ENCODE results near the gene UFSP1.

Gene UFSP1

DNA sequence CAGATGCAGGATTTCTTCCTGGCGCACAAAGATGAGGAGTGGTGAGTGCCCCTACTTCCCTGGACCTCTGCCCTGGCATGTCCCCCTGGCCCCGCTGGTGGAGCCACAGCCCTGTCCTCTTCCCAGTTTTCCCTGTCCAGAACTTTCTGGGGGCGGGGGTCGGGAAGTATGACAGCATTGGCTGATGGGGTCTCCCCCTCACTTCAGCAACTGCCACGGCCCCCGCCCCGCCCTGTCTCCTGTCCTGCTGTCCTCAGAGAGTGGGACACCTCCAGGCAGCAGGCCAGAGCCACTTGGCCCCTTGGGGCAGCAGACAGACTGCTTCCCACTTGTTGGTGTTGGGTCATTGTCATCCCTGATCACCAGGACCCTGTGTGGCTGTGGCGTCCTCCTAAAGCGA lies 7.3 kb downstream of the UFSP1 start:
- DNase-seq (ENCODE audit: low spot score) = no peak

GRCh38 chr7:100881136-100881535 lies 8.4 kb downstream of the UFSP1 start:
- DNase-seq (ENCODE audit: low spot score) = no peak

- DNase-seq (ENCODE audit: low spot score) = no peak
These were observed 8.9 kb downstream of the UFSP1 start for GRCh38 chr7:100880645-100881044.

- DNase-seq (ENCODE audit: low spot score) = no peak
These were observed 9.7 kb downstream of the UFSP1 start for GRCh38 chr7:100879685-100880261.

GRCh38 chr7:100878685-100879084 lies 10.8 kb downstream of the UFSP1 start:
- no peak for DNase-seq (ENCODE audit: low spot score)

GRCh38 chr7:100878013-100878412 lies 11.5 kb downstream of the UFSP1 start:
- no peak for DNase-seq (ENCODE audit: low spot score)

DNA sequence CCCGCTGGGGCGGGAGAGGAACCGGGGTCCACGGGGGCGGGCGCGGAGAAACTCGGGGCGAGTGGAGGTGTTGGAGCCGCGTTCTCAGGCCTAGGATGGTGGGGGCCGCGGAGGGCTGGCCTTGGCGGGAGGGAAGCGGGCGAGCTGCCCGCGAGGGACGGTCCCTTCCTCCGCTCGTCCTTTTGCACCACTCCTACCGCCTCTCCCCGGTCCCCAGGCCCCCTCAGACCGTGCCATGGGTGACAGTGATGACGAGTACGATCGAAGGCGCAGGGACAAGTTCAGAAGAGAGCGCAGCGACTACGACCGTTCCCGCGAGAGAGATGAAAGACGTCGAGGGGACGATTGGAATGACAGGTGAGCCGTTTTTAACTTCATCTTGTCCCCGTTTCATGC lies 14.2 kb downstream of the UFSP1 start:
- DNase-seq (ENCODE audit: low spot score) = peak; percentile 81

DNA sequence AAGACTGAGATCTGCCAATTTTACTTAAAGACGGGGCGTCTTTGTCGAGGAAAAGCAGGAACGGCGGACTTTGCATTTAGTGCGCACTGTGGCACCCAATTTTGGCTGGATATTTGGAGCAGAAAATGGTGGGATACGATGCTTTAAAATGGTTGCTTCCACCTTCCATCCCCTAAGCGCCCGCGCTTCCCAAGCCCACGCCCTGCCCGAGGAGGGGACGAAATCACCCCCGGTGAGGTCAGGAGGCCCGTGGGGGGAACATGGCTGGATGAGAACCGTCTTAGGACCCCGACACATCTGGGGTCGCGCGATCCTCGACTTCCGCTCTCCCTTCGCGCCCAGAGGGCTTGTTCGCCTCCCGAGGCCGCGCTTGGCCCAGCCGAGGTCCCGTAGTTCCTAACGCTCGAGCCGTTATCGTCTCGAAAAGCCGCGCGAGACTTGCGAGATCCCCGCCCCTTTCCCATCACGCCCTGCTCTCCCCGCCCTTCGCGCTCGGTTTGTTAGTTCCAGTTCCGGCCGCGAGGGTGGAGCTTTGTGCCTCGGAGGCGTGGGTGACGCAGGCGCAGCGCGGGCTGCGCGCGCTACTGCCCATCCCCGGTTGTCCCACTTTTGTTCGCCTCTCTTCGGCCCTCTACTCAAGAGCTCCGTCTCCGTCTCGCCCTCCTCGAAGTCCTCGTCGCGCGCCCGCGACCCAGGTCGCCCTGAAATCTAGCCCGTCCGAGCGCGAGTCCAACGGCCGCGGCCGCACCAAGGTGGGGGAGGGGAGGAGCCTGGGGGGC lies 14.7 kb downstream of the UFSP1 start, which contains the start of gene SRRT:
Gene SRRT, plus strand, starts transcription at position 527 of the 779 bp plus-strand sequence. CDS start 488 bp downstream, outside the sequence.
- peak; percentile 100 for DNase-seq (ENCODE audit: low spot score)

DNA sequence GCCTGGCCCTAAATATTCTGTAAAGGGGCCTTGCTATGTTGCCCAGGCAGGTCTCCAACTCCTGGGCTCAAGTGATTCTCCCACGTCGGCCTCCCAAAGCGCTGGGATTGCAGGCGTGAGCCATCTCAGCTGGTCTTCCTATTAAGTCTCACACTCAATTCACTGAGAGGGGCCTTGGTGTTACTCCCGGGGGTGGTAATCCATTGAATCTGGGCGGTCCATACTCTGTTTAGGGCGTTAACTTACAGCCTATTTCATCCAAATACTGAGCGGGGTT lies 15.3 kb downstream of the UFSP1 start:
- DNase-seq (ENCODE audit: low spot score) = no peak

GRCh38 chr7:100873599-100874299 lies 15.8 kb downstream of the UFSP1 start:
- DNase-seq (ENCODE audit: low spot score) = no peak

DNA sequence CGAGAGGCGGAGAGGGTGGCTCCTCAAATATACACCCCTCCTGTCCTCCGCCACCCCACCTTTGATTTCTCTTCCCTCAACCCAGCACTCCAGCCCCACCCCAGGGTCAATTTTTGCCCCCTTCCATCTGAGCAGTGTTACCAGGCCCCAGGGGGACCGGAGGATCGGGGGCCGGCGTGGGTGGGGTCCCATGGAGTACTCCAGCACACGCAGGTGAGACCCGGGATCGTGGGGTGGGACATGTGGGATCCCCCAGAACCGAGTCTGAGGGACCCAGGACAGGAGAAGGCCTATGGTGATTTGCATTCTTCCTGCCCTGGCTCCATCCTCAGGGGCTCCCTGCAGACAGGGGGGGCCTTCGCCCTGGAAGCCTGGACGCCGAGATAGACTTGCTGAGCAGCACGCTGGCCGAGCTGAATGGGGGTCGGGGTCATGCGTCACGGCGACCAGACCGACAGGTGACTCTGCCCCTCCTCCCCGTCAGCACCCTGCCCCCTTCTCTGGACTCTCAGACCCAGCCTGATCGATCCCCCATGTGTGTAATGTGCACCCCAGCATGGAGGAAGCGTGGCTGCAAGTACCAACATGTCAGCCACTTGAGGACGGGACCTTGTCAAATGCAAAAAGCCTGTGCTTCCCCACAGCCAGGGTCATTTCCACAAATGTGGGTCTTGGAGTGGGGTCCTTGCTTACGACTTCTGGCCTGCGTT lies 21.6 kb downstream of the UFSP1 start:
- DNase-seq (ENCODE audit: low spot score) = no peak

- peak; percentile 59 for DNase-seq (ENCODE audit: low spot score)
These were observed 22.3 kb downstream of the UFSP1 start, which contains the start of gene TRIP6 for GRCh38 chr7:100867040-100867775. TRIP6 (plus strand) TSS chr7:100867387; CDS start chr7:100867498, 111 bp downstream.

- no peak for DNase-seq (ENCODE audit: low spot score)
These were observed 22.8 kb downstream of the UFSP1 start for GRCh38 chr7:100866729-100867039.

DNA sequence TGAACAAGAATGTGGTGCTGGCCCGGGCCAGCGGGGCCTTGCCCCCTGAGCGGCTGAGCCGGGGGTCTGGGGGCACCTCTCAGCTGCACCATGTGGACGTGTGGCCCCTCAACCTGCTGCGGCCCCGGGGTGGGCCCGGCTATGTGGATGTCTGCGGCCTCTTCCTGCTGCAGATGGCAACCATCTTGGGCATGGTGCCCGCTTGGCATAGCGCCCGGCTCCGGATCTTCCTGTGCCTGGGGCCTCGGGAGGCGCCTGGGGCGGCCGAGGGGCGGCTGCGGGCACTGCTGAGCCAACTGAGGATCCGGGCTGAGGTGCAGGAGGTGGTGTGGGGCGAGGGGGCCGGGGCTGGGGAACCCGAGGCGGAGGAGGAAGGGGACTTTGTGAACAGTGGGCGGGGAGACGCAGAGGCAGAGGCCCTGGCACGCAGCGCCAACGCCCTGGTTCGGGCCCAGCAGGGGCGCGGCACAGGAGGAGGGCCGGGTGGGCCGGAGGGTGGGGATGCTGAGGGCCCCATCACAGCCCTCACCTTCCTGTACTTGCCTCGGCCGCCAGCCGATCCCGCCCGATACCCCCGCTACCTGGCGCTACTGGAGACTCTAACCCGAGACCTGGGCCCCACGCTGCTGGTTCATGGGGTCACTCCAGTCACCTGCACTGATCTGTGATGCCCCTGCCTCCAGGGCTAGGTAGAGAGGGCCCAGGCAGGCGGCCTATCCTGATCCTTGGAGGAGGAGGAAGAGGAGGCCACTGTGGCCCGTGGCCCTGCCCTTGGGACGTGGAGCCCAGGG lies 23.4 kb downstream of the UFSP1 start:
- DNase-seq (ENCODE audit: low spot score) = no peak

- no peak for DNase-seq (ENCODE audit: low spot score)
These were observed 24.1 kb downstream of the UFSP1 start for GRCh38 chr7:100865372-100865911.

DNA sequence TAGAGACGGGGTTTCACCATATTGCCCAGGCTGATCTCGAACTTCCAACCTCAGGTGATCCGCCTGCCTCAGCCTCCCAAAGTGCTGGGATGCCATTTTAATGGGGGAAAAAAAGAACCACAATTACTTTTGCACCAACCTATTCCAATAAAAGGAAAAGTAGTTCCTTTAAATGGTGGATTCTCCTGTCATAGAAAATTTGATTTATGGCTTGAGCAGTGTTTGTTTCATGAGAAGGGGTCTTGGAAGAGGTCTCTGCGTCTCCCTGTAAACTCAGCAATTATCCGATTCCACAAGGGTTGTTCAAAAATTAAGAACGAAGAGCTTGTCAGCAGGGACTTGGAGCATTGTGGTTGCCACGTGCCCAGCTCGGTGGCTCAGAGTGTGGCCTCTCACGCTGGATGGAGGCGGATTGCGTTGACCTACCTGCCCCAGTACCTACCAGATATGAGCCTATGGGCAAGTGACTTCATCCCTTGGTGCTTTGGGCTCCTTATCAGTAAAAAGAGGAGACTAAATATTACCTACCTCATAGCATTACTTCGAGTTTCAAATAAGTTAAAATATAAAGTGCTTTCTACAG lies 25.2 kb downstream of the UFSP1 start:
- DNase-seq (ENCODE audit: low spot score) = no peak

DNA sequence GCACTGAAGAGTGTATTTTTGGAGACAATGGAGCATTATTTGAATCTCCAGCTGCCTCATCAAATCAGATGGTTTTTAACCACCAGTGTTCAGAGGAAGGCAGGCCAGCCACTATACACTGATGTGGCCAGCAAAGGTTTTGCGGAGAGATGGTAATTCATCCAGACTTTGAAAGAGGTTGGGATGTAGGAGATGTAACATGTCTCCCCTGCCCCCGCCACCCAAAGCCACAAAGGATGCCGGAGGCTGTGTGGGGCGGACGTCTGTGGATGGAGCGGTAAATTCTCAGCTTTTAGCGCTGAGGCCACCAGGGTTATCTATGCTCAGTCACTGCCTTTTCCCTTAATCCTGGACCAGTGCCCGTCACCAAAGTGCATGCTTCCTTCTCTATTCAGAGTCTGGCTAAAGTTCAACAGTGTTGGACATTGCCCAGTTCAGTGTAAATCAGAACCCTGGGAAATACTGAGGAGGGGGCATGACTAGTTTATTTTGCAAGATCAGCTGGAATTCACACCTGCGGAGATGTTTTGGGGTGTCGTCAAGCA lies 26.0 kb downstream of the UFSP1 start:
- DNase-seq (ENCODE audit: low spot score) = no peak

DNA sequence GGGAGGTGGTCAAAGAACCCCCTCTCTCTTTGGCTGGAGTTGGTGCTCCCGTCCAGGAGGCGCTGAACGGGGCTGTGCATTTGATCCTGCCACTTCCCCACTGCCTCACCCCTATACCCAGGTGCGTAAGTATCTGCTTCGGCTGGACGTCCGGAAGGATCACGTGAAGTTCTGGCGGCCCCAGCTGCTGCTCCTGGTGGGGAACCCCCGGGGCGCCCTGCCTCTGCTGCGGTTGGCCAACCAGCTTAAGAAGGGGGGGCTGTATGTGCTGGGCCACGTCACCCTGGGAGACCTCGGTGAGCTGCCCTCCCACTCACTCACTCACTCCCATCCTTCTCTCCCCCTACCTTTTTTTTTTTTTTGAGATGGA lies 27.9 kb downstream of the UFSP1 start:
- no peak for DNase-seq (ENCODE audit: low spot score)

GRCh38 chr7:100860702-100861615 lies 28.6 kb downstream of the UFSP1 start:
- DNase-seq (ENCODE audit: low spot score) = no peak

Measured in NAMALWA (cell line).